GM12878 (cell line): ENCODE data around the gene PGLYRP4. TPM values are rescaled to one million over a fixed set of nuclear protein-coding genes. Genes with fewer than 3 reads are reported as not detected.

Experiments used
- ATAC-seq: fragments of 200-7000 bp; cut with Tn5 transposase; 3 replicates; pipeline ENCODE4 v1.9.1; 2020; ENCODE audit warnings: mild to moderate bottlenecking, moderate library complexity
- BruUV-seq: library from RNA; stranded (reverse); fragments of 400-500 nt; replicated peaks from 2 replicates; lab custom pipeline; 2021; lab: Mats Ljungman, UMichigan
- CTCF ChIA-PET: fragments of 300-600 bp; sonication (Branson Sonifier 250); formaldehyde crosslinking; extraction: SDS; loops from one replicate; lab custom pipeline; 2021; ENCODE audit warnings: inconsistent platforms; lab: Yijun Ruan, JAX
- POLR2A ChIA-PET: fragments of 350-600 bp; formaldehyde crosslinking; extraction: SDS; loops from one replicate; lab custom pipeline; 2021; ENCODE audit warnings: inconsistent platforms; lab: Charles Lee
- RAD21 ChIA-PET: fragments of 300-600 bp; sonication (Branson Sonifier 250); formaldehyde crosslinking; loops from one replicate; lab custom pipeline; 2023; ENCODE audit warnings: antibody characterized with exemption; ENCODE audit not compliant: unreplicated experiment; lab: Charles Lee
- SMC1A ChIA-PET: fragments of 300-600 bp; sonication (Branson Sonifier 250); formaldehyde crosslinking; loops from one replicate; lab custom pipeline; 2023; ENCODE audit not compliant: unreplicated experiment, uncharacterized antibody; lab: Charles Lee
- DNase-seq: peaks from one replicate; pipeline ENCODE4 v3.0.0-alpha.2; 2011; ENCODE audit warnings: low read depth, low spot score
- FAIRE-seq: peaks from 3 replicates; lab custom pipeline; 2011; peaks lifted over from hg19 to GRCh38; lab: Jason Lieb, UNC
- H2AFZ ChIP-seq: 2 replicates; pipeline ENCODE4 v1.6.0; 2011; ENCODE audit warnings: low read depth, low read length, control low read depth; ENCODE audit not compliant: control insufficient read depth
- H3K27ac ChIP-seq: 2 replicates; pipeline ENCODE4 v1.5.1; 2011; ENCODE audit warnings: control low read depth; ENCODE audit not compliant: control insufficient read depth, insufficient read depth
- H3K27me3 ChIP-seq, 2 experiments: replicated peaks in 1 of 2; 2 replicates each; pipeline versions ENCODE4 v1.6.0 to v1.6.1; 2011; ENCODE audit warnings: low read length in 1 of 2; ENCODE audit not compliant: control insufficient read depth in 2 of 2, insufficient read depth in 2 of 2
- H3K36me3 ChIP-seq, 2 experiments: 2 replicates each; pipeline ENCODE4 v1.5.1; 2011; ENCODE audit warnings: low read length in 1 of 2; ENCODE audit not compliant: control insufficient read depth in 2 of 2, insufficient read depth in 2 of 2
- H3K4me1 ChIP-seq: 2 replicates; pipeline ENCODE4 v1.6.1; 2011; ENCODE audit warnings: mild to moderate bottlenecking, low read length, moderate library complexity, mixed read lengths; ENCODE audit not compliant: control insufficient read depth, insufficient read depth
- H3K4me2 ChIP-seq: 2 replicates; pipeline ENCODE4 v1.6.0; 2011; ENCODE audit warnings: control low read depth; ENCODE audit not compliant: control insufficient read depth, insufficient read depth
- H3K4me3 ChIP-seq: fragments of 200-600 bp; sonication (generic); 2 replicates; pipeline ENCODE4 v1.5.1; 2016
- H3K79me2 ChIP-seq: 2 replicates; pipeline ENCODE4 v1.6.0; 2011; ENCODE audit warnings: low read length; ENCODE audit not compliant: control insufficient read depth, insufficient read depth
- H3K9ac ChIP-seq: 2 replicates; pipeline ENCODE4 v1.8.0; 2011; ENCODE audit warnings: low read length, control low read depth, mixed read lengths; ENCODE audit not compliant: control insufficient read depth, insufficient read depth
- H3K9me3 ChIP-seq: replicated peaks from 3 replicates; pipeline ENCODE4 v1.5.1; 2011; ENCODE audit warnings: mild to moderate bottlenecking, low read length; ENCODE audit not compliant: control insufficient read depth, insufficient read depth
- H4K20me1 ChIP-seq: 2 replicates; pipeline ENCODE4 v1.6.0; 2011; ENCODE audit not compliant: control insufficient read depth, insufficient read depth
- CHD4 ChIP-seq: fragments of 200-600 bp; sonication (generic); IDR thresholded peaks from 2 replicates; pipeline ENCODE4 v1.6.1; 2016; ENCODE audit warnings: mild to moderate bottlenecking
- EGR1 ChIP-seq, 2 experiments: IDR thresholded peaks; 1 replicate in 1 of 2; 2 replicates in 1 of 2; pipeline ENCODE4 v1.6.1; 2011 to 2012; ENCODE audit warnings: low read depth in 2 of 2, low read length in 2 of 2, borderline replicate concordance in 1 of 2, mild to moderate bottlenecking in 1 of 2, moderate library complexity in 1 of 2
- FOS ChIP-seq: IDR thresholded peaks from 3 replicates; pipeline ENCODE4 v1.6.1; 2011; ENCODE audit warnings: borderline replicate concordance; ENCODE audit not compliant: insufficient read length; ENCODE audit errors: extremely low read depth
- FOXK2 ChIP-seq: fragments of 450-650 bp; IDR thresholded peaks from 2 replicates; pipeline ENCODE4 v1.6.1; 2017; ENCODE audit warnings: mild to moderate bottlenecking, moderate library complexity
- HDGF ChIP-seq: fragments of 450-650 bp; IDR thresholded peaks from 2 replicates; pipeline ENCODE4 v1.6.1; 2016; ENCODE audit warnings: antibody characterized with exemption
- KDM1A ChIP-seq: fragments of 200-600 bp; sonication (generic); IDR thresholded peaks from 2 replicates; pipeline ENCODE4 v1.6.1; 2016; ENCODE audit warnings: borderline replicate concordance
- RELA ChIP-seq: fragments of 450-650 bp; IDR thresholded peaks from 2 replicates; pipeline ENCODE4 v1.8.0; 2014; ENCODE audit warnings: borderline replicate concordance; ENCODE audit not compliant: partially characterized antibody
- RFX5 ChIP-seq: IDR thresholded peaks from 2 replicates; pipeline ENCODE4 v1.6.1; 2011; ENCODE audit warnings: low read depth, low read length, improper control_type of control experiment
- SRF ChIP-seq, 2 experiments: IDR thresholded peaks; 2 replicates each; pipeline ENCODE4 v1.6.1; 2011; ENCODE audit warnings: low read depth in 2 of 2, low read length in 2 of 2, mild to moderate bottlenecking in 1 of 2, moderate library complexity in 1 of 2
- STAT1 ChIP-seq: fragments of 450-650 bp; conservative IDR thresholded peaks from 2 replicates; pipeline ENCODE4 v1.6.1; 2014; ENCODE audit warnings: antibody characterized with exemption, mild to moderate bottlenecking
- SUPT20H ChIP-seq: IDR thresholded peaks from 2 replicates; pipeline ENCODE4 v1.6.1; 2011; ENCODE audit warnings: low read depth, mild to moderate bottlenecking, low read length, moderate library complexity, borderline replicate concordance; ENCODE audit not compliant: control insufficient read depth
- SUZ12 ChIP-seq: fragments of 200-600 bp; sonication (generic); IDR thresholded peaks from one replicate; pipeline ENCODE4 v1.6.1; 2018; ENCODE audit warnings: antibody characterized with exemption, mild to moderate bottlenecking; ENCODE audit not compliant: unreplicated experiment
- YBX1 ChIP-seq: fragments of 450-650 bp; IDR thresholded peaks from 2 replicates; pipeline ENCODE4 v1.6.1; 2016; ENCODE audit warnings: antibody characterized with exemption
- WGBS: methylation state at CpG from one replicate; pipeline ENCODE4 v1.1.6; 2016; ENCODE audit warnings: low lambda C conversion rate; ENCODE audit not compliant: insufficient replicate concordance, insufficient coverage; ENCODE audit errors: missing lambda C conversion rate; 5-methylcytosine and 5-hydroxymethylcytosine counted together
- in situ Hi-C: fragments of 300-500 bp; cut with MboI; formaldehyde crosslinking; loops from 9 replicates; pipeline ENCODE4 v1.14.3; 2018; ENCODE audit warnings: mixed read lengths
- intact Hi-C: fragments of 100-400 bp; cut with micrococcal nuclease; formaldehyde crosslinking; loops from one replicate; pipeline ENCODE4 v1.14.2; 2022; ENCODE audit not compliant: unreplicated experiment
- polyA plus RNA-seq, 11 experiments: library from polyadenylated mRNA; depleted of rRNA in 4 of 11; unstranded in 6 of 11; stranded (reverse) in 5 of 11; fragments of >200 nt; fragmentation: Nextera tagmentation in 4 of 11; fragmentation: Illumina TruSeq in 1 of 11; extraction: Ambion mirVana in 4 of 11; extraction: Trizol in 1 of 11; gene quantifications; 1 replicate in 1 of 11; 2 replicates in 10 of 11; pipeline versions ENCODE4 v1.2.1 to v1.2.3, GENCODE V29; 2011 to 2016; ENCODE audit warnings: inconsistent platforms in 2 of 11, missing spikeins in 2 of 11, low read depth in 1 of 11
- total RNA-seq, 4 experiments: library from RNA; depleted of rRNA in 3 of 4; stranded (reverse); fragments of >200 nt in 3 of 4; fragmentation: Illumina TruSeq in 1 of 4; extraction: Trizol in 1 of 4; gene quantifications; 2 replicates each; pipeline versions ENCODE4 v1.2.1 to v1.2.3, GENCODE V29; 2013 to 2021
- TF ChIP-seq, protein P1 (sequence below): IDR thresholded peaks from 2 replicates; pipeline ENCODE4 v1.6.1; 2011; ENCODE audit warnings: low read depth, mild to moderate bottlenecking, low read length, moderate library complexity, borderline replicate concordance; ENCODE audit errors: extremely low read depth
- TF ChIP-seq, protein P2 (sequence below): fragments of 450-650 bp; IDR thresholded peaks from 2 replicates; pipeline ENCODE4 v1.6.1; 2017; ENCODE audit warnings: mild to moderate bottlenecking, moderate library complexity
- TF ChIP-seq, protein P3 (sequence below): fragments of 450-650 bp; formaldehyde crosslinking; IDR thresholded peaks from 2 replicates; pipeline ENCODE4 v1.5.0; 2022; ENCODE audit warnings: mild to moderate bottlenecking, missing genetic modification characterization

Gene PGLYRP4
- total and polyA plus RNA-seq, 10 of the 15 experiments (the other 5 are each of a cell fraction or from before 2014, with no cell fraction given): 0.22 to 3.0 (median 0.44) TPM

DNA sequence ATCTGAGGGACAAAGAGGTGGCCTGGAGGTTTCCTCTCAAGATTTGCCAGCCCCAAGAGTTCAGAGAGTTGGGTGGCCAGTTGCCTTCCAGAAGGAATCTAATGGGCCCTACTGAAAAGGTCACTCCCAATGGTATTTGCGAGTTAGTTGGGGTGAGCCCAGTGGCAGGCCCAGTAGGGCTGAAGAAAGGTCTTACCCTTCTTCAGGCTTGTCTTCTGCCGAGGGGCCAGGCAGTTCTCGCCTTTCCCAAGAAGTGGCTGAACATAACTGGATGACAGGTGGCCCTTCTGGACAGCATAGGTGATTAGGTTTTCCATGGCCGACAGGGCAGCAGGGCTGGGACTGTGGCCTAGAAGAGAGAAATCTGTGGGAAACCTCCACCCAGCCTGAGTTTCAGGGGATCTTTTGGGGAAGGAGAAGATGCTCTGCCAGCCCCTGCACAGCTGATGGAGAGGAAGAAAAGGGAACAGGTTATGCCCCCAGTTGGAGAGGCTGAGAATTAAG lies 7.2 kb downstream of the PGLYRP4 start (continued):
- no peak for TF ChIP-seq RFX5
- TF ChIP-seq STAT1: no peak
- no peak for TF ChIP-seq SUPT20H

DNA sequence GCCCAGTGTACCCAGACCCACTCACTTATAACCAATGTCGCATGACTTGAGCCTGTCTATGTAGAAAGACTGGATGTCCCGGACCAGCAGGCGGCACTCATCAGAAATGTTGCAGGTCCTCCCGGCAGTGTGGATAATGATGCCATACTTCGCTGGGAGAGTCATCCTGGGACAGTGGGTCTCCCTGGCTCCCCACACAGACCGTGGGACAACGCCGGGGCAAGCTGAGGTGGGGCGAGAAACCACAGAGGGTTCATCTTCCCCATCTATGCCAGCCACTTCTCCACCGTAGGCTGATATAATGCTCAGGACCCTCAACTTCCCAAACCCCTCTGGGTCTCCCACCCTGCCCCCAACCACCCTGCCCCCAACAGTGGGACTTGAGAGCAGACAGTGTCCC lies 8.3 kb downstream of the PGLYRP4 start:
- CTCF ChIA-PET: interaction anchor here (0.9 to 1.0 kb wide), 2 partner anchors 9 to 49 kb away, joined by 3 read pairs; no protein-coding TSS in a partner anchor
- SMC1A ChIA-PET: interaction anchor here (4.9 kb wide), 1 partner anchor 13 kb away, joined by 27 read pairs; no protein-coding TSS in a partner anchor
- peaks cover 22% of the 10 kb centered on the region for H3K4me1 ChIP-seq
- H2AFZ ChIP-seq: no peak overlapping the region
- H3K9me3 ChIP-seq: no peaks in the 10 kb centered on the region
- H3K4me3 ChIP-seq: no peak overlapping the region
- H3K27ac ChIP-seq: peak overlapping the region; percentile 7
- no TSS peak for BruUV-seq
- H3K79me2 ChIP-seq: peaks cover 17% of the 10 kb centered on the region
- POLR2A ChIA-PET: no interaction called here
- H3K27me3 ChIP-seq: no peaks in the 10 kb centered on the region
- FAIRE-seq: no peak
- H3K4me2 ChIP-seq: peak overlapping the region; percentile 26; the same call in 1 of the 2 replicates
- no peaks in the 10 kb centered on the region for H4K20me1 ChIP-seq
- H3K36me3 ChIP-seq: no peaks in the 10 kb centered on the region
- in situ Hi-C loops (no loop called here), intact Hi-C loops (loop anchor here (5.0 kb wide), 1 partner anchor 78 kb away; no protein-coding TSS in a partner anchor)
- RAD21 ChIA-PET: no interaction called here
- no peak overlapping the region for H3K9ac ChIP-seq
- no peak for ATAC-seq
- DNase-seq: no peak
- 60% methylated on average over 10 of the region's 10 CpGs for WGBS
- no peak for TF ChIP-seq FOS
- no peak for TF ChIP-seq YBX1
- TF ChIP-seq, protein P1, sequence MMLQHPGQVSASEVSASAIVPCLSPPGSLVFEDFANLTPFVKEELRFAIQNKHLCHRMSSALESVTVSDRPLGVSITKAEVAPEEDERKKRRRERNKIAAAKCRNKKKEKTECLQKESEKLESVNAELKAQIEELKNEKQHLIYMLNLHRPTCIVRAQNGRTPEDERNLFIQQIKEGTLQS: no peak
- TF ChIP-seq EGR1 (IDR thresholded peaks at IDR 0.05; ENCODE audit: borderline replicate concordance in 1 of 2, low read depth in 2 of 2, low read length in 2 of 2): no peak
- TF ChIP-seq SUZ12: no peak
- TF ChIP-seq HDGF: no peak
- no peak for TF ChIP-seq KDM1A
- TF ChIP-seq, protein P2, sequence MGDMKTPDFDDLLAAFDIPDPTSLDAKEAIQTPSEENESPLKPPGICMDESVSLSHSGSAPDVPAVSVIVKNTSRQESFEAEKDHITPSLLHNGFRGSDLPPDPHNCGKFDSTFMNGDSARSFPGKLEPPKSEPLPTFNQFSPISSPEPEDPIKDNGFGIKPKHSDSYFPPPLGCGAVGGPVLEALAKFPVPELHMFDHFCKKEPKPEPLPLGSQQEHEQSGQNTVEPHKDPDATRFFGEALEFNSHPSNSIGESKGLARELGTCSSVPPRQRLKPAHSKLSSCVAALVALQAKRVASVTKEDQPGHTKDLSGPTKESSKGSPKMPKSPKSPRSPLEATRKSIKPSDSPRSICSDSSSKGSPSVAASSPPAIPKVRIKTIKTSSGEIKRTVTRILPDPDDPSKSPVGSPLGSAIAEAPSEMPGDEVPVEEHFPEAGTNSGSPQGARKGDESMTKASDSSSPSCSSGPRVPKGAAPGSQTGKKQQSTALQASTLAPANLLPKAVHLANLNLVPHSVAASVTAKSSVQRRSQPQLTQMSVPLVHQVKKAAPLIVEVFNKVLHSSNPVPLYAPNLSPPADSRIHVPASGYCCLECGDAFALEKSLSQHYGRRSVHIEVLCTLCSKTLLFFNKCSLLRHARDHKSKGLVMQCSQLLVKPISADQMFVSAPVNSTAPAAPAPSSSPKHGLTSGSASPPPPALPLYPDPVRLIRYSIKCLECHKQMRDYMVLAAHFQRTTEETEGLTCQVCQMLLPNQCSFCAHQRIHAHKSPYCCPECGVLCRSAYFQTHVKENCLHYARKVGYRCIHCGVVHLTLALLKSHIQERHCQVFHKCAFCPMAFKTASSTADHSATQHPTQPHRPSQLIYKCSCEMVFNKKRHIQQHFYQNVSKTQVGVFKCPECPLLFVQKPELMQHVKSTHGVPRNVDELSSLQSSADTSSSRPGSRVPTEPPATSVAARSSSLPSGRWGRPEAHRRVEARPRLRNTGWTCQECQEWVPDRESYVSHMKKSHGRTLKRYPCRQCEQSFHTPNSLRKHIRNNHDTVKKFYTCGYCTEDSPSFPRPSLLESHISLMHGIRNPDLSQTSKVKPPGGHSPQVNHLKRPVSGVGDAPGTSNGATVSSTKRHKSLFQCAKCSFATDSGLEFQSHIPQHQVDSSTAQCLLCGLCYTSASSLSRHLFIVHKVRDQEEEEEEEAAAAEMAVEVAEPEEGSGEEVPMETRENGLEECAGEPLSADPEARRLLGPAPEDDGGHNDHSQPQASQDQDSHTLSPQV: no peak
- no peak for TF ChIP-seq CHD4
- no peak for TF ChIP-seq SRF (IDR thresholded peaks at IDR 0.05; ENCODE audit: low read depth in 2 of 2, low read length in 2 of 2)
- no peak for TF ChIP-seq RELA
- TF ChIP-seq, protein P3, sequence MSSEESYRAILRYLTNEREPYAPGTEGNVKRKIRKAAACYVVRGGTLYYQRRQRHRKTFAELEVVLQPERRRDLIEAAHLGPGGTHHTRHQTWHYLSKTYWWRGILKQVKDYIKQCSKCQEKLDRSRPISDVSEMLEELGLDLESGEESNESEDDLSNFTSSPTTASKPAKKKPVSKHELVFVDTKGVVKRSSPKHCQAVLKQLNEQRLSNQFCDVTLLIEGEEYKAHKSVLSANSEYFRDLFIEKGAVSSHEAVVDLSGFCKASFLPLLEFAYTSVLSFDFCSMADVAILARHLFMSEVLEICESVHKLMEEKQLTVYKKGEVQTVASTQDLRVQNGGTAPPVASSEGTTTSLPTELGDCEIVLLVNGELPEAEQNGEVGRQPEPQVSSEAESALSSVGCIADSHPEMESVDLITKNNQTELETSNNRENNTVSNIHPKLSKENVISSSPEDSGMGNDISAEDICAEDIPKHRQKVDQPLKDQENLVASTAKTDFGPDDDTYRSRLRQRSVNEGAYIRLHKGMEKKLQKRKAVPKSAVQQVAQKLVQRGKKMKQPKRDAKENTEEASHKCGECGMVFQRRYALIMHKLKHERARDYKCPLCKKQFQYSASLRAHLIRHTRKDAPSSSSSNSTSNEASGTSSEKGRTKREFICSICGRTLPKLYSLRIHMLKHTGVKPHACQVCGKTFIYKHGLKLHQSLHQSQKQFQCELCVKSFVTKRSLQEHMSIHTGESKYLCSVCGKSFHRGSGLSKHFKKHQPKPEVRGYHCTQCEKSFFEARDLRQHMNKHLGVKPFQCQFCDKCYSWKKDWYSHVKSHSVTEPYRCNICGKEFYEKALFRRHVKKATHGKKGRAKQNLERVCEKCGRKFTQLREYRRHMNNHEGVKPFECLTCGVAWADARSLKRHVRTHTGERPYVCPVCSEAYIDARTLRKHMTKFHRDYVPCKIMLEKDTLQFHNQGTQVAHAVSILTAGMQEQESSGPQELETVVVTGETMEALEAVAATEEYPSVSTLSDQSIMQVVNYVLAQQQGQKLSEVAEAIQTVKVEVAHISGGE (CRISPR knock-in tag): no peak
- no peak for TF ChIP-seq FOXK2
